Measurements from ENCODE around the gene PJA1. TPM values are rescaled to one million over a fixed set of nuclear protein-coding genes. Genes with fewer than 3 reads are reported as not detected.

The PJA1 gene
- polyA plus RNA-seq, 1 donor from 2014 or later = 35.9 TPM

DNA sequence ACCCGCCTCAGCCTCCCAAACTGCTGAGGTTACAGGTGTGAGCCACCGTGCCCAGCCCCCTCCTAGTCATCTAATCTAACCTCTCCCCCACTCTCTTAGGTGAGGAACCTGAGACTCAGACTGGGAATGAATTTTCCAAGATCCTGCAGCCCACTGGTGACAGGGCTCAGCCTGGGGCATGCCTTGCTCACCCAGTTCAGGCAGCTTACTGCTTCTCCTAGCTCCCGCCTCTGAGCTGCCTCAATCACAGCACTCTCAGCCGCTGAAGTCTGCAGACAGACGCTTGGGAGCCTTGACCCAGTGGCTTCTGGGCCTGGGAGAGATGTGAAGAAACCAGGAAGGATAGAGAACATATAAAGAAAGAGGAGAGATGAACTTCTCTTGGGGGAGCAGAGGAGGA, 24.4 kb downstream of the PJA1 start:
- Mint-ChIP-seq H3K27ac (no peak overlapping the region), H3K4me3 (no peak overlapping the region), H3K27me3 (peaks cover 14% of the 10 kb centered on the region), H3K9me3 (no peaks in the 10 kb centered on the region), H3K4me1 (no peaks in the 10 kb centered on the region), H3K36me3 (no peaks in the 10 kb centered on the region)

DNA sequence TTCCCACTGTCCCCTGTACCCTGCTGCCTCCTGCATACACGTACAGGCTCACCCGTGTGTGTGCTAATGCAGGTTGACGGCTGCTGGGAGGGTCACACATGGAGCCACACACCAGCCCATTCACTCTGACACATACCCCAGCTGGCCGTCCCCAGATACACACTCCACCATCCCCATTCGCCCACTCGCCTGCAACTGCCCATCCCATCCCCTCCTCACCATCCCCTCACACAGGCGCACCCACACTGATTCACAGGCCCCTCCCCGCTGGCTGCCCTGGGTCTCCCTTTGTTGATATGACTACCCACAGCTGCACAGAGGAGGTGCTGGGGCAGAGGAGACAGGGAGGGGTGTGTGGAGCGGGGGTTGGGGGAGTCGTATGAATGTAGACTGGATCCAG, 25.7 kb downstream of the PJA1 start:
- H3K27me3 Mint-ChIP-seq = peaks cover 16% of the 10 kb centered on the region
- H3K9me3 Mint-ChIP-seq = no peaks in the 10 kb centered on the region
- H3K36me3 Mint-ChIP-seq = no peaks in the 10 kb centered on the region
- no peaks in the 10 kb centered on the region for H3K4me1 Mint-ChIP-seq
- no peak overlapping the region for H3K27ac Mint-ChIP-seq
- no peak overlapping the region for H3K4me3 Mint-ChIP-seq

DNA sequence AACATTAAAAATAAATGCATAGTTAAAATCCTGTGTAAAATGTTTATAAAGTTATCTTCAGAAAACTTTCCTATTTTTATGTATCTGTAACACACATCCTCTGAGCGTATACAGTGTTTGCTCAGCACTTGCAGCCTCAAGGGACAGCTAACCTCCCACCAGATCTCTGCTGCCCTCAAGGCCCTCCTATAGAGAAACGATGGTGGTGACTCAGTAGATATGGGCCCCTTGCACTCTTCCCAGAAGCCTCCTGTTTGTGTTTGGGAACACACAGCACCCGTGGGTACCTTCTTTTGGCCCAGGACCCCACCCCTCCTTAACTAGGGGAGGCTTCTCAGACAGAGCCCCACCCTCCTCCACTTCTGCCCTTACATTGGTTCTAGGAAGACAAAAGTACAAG, 26.7 kb downstream of the PJA1 start:
- peaks cover 0 to 2% (median 0%) of the 10 kb centered on the region in 3 donors for H3K4me1 Mint-ChIP-seq
- no peaks in the 10 kb centered on the region for H3K9me3 Mint-ChIP-seq
- H3K27me3 Mint-ChIP-seq = peaks cover 17% of the 10 kb centered on the region
- H3K27ac Mint-ChIP-seq = no peak overlapping the region
- H3K4me3 Mint-ChIP-seq = no peak overlapping the region
- H3K36me3 Mint-ChIP-seq = no peaks in the 10 kb centered on the region

DNA sequence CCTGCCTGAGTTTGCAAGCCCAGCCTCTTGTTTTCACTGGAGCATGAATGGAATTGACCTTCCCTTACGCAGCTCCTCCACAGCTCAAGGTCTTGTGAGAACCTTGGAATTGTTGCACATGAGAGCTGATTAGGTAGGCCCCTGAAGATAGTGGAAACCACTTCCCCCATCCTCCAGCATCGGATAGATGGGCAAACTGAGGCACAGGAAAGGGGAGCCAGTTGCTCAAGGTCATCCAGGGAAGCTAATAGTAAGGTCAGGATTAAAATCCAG, 27.2 kb downstream of the PJA1 start:
- peaks cover 17% of the 10 kb centered on the region for H3K27me3 Mint-ChIP-seq
- no peak overlapping the region for H3K27ac Mint-ChIP-seq
- H3K4me3 Mint-ChIP-seq = no peak overlapping the region
- no peaks in the 10 kb centered on the region for H3K36me3 Mint-ChIP-seq
- H3K9me3 Mint-ChIP-seq = no peaks in the 10 kb centered on the region
- peaks cover 0 to 2% (median 0%) of the 10 kb centered on the region in 3 donors for H3K4me1 Mint-ChIP-seq

DNA sequence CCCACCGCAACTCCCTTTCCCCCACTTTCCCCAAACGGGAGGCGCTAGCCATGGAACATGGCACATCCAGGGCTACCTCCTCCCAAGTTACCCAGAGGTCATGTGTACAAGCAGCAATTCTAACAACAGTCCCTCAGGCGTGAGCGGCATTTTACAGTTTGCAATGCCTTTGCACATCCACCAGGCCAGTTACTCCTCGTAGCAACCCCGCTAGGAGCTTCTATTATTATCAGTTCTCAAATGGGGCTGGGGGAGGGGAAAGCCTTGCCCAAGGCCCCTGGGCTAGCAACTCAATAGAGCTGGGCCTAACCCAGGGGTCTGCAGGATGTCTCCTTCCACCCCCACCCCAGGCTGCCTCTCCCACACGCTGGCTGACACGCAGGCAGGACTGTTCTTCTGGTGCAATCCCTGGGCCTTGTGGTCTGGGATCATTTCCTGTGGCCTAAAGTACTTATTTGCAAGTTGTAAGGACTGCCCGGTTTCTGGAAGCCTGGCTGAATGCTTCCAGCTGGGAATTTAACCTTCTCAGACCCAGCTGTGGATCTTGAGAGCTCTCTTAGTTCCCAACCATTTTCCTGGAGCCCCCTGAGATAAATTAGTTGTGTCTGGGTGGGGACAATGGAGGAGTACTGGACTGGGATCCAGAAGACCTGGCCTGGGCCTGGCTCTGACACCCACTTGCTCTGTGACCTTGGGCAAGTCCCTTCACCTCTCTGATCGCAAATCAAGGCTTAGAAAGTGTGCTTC, 27.7 kb downstream of the PJA1 start:
- Mint-ChIP-seq H3K27me3 (peaks cover 17% of the 10 kb centered on the region), H3K4me3 (no peak overlapping the region)

DNA sequence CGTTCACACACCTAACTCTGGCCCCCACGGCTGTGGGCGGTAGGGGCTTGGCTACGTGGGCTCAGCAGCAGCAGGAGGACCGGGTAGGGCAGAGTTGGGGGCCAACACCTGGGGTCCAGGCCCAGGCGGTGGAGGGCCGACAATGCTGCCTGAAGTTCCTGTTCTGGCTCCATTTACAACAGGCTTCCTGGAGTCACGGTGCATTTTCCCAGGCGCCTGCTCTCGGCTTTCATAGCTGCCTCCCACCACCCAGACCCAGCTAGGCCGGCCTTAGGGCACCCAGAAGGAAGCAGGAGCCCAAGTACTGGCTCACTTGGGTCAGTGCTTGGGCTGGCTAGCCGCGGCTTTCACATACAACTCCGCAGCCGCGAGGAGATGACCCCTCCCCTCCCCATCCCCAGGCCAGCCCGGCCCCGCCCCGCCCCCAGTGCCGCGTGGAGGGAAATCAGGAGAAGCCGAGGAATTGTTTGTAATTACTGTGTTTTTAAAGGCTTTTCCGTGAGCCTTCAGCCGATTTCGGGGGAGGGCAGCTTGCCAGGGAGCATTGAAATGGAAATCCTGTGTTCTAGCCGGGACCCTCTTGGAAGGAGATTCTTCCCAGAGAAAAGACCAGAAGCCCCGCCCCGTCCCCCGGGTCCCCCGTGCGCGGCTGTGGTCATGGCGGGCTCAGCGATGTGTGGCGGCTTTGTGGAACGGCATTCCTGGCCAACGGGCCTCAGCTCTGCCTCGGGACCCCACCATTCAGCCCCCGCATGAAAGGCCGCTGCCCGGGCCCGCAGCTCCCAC, 28.5 kb downstream of the PJA1 start:
- H3K27me3 Mint-ChIP-seq = peaks cover 19% of the 10 kb centered on the region
- H3K4me1 Mint-ChIP-seq = peaks cover 0 to 2% (median 0%) of the 10 kb centered on the region in 3 donors
- no peaks in the 10 kb centered on the region for H3K36me3 Mint-ChIP-seq
- H3K9me3 Mint-ChIP-seq = no peaks in the 10 kb centered on the region
- H3K27ac Mint-ChIP-seq = no peak overlapping the region
- H3K4me3 Mint-ChIP-seq = no peak overlapping the region

More for the DNA sequence above, 27.7 kb downstream of the PJA1 start:
- Mint-ChIP-seq H3K4me1 (peaks cover 0 to 2% (median 0%) of the 10 kb centered on the region in 3 donors), H3K36me3 (no peaks in the 10 kb centered on the region), H3K27ac (no peak overlapping the region), H3K9me3 (no peaks in the 10 kb centered on the region)

DNA sequence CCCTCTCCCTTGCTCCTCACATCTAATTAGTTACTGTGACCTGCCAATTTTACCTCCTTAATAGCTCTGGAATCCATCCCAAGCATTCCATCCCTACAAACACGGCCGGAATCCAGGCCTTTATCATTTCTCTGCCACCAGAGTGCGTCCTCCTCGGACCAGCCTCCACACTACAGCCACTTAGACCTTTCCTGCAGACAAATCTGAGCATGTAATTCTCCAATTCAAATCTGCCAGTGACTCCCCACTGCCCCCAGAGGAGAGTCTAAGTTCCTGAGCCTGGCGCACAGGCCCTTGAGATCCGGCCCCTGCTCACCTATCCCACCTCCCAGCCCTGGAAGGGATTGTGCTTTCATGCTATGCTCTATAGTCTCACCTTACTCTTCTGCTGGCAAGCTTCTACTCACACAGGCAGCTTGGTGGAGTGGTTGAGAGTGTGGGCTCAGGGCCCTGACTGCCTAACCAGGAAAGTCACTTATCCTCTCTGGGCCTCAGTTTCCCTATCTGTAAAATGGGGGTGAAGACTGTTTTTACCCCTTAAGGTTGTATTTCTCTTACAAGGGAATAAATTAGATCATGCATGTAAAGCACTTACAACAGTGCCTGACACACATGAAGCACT, 31.2 kb downstream of the PJA1 start:
- Mint-ChIP-seq H3K9me3 (no peaks in the 10 kb centered on the region), H3K4me1 (peaks cover 0 to 2% (median 0%) of the 10 kb centered on the region in 3 donors), H3K27ac (no peak overlapping the region), H3K27me3 (peaks cover 40% of the 10 kb centered on the region), H3K4me3 (no peak overlapping the region), H3K36me3 (no peaks in the 10 kb centered on the region)

DNA sequence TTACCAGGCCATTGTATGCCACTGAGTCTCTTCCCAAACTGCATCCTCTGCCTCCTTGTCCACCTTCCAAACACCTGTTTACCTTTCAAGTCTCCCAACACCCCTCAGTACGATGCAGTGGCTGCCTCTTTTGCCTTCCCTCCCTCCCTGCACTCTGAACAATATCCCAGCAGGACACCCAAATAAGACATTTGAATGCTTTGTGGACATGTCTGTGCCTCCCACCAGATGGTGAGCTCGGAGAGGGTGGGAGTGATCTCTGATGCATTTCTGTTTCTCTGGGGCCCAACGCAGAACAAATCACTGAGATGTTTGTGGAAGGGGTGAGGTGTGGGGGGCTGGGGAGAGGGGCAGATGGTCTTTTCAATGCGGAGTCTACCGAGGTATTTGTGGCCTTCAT, 33.4 kb downstream of the PJA1 start:
- Mint-ChIP-seq H3K36me3 (no peaks in the 10 kb centered on the region), H3K9me3 (no peaks in the 10 kb centered on the region), H3K4me3 (no peak overlapping the region), H3K27ac (no peak overlapping the region), H3K4me1 (peaks cover 0 to 2% (median 2%) of the 10 kb centered on the region in 3 donors), H3K27me3 (peaks cover 28% of the 10 kb centered on the region)

DNA sequence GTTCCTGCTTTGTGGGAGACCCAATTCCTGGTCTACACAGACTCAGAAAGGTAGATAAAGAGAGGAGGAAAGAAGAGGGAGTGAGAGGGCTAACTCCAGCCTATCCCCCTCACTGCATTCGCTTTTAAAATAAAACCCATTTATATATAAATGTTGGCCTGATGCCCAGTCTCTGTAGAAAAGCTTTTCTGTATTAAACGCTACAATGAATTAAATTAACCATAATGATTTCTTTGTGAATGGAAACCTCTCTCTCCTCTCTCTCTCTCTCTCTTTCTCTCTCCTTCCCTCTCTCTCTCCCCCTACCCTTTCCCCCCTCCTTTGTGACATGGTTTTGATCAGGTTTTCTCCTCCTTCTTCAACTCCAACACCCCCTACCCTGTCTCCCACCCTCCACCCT, 34.8 kb downstream of the PJA1 start:
- Mint-ChIP-seq H3K27me3 (peaks cover 28% of the 10 kb centered on the region), H3K4me3 (no peak overlapping the region), H3K36me3 (no peaks in the 10 kb centered on the region), H3K9me3 (no peaks in the 10 kb centered on the region), H3K4me1 (peaks cover 0 to 2% (median 2%) of the 10 kb centered on the region in 3 donors), H3K27ac (no peak overlapping the region)

DNA sequence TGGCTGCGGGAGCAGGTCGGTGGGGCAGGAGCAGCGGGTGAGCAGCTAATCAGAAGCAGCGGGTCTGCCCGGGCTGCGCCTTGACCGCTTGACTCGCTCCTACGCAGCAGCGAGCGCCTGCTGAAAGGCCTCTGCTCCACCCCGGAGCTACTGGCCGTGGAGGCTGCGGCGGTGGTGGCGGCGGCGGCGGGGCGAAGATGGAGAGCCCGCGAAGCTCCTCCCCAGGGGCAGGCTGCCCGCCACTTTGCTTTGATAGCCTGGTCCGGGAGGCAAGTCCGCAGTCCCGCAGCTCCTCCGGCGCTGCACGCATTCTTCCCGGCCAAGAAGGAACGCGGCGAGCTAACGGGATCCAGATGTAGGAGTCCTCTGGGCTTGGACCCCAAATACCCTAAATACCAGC, 36.7 kb downstream of the PJA1 start:
- Mint-ChIP-seq H3K4me3 (no peak overlapping the region), H3K9me3 (no peaks in the 10 kb centered on the region), H3K36me3 (no peaks in the 10 kb centered on the region)

DNA sequence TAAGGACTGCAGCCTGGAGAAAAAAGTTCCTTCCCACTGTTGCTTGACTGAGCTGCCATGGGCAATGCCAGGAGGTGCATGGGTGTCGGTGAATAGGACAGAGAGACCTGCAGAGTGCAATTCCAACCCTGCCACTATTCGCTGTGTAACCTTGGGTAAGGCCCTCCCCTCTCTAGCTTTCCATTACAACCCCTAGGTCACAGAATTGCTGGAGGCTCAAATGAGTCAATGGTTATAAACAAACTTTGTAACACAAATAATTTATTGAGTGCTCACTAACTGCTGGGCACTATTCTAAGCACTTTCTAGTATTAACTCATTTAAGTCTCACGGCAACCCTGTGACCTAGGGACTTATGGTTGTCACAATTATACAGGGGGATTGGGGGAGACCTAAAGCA, 37.8 kb downstream of the PJA1 start:
- Mint-ChIP-seq H3K27me3 (peaks cover 25% of the 10 kb centered on the region), H3K4me3 (no peak overlapping the region), H3K9me3 (no peaks in the 10 kb centered on the region), H3K36me3 (no peaks in the 10 kb centered on the region), H3K27ac (no peak overlapping the region), H3K4me1 (peaks cover 0 to 2% (median 0%) of the 10 kb centered on the region in 3 donors)

More for the DNA sequence above, 36.7 kb downstream of the PJA1 start:
- no peak overlapping the region for H3K27ac Mint-ChIP-seq
- peaks cover 25% of the 10 kb centered on the region for H3K27me3 Mint-ChIP-seq
- H3K4me1 Mint-ChIP-seq = peaks cover 0 to 2% (median under 1%) of the 10 kb centered on the region in 3 donors

DNA sequence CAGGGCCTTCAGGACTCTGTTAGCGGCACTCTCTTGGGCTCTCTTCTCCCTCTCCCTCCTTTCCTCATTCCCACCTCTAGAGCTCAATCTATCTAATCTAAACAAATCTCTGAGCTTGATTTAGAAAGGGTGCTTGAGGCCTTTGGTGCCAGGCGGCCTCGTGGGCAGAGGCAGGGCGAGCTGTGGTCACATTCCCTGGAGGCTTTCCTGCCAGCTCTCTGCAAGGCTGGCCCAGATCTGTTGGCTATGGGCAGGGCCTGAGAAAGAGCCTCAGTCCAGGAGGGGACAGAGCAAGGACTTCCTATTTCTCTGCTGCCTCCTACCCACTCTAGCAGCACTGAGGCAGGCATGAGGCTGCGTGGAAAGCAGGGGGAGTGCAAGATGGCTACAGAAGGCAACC, 38.6 kb downstream of the PJA1 start:
- H3K27ac Mint-ChIP-seq = no peak overlapping the region
- H3K36me3 Mint-ChIP-seq = no peaks in the 10 kb centered on the region
- H3K27me3 Mint-ChIP-seq = peaks cover 22% of the 10 kb centered on the region
- H3K4me1 Mint-ChIP-seq = peaks cover 0 to 2% (median 0%) of the 10 kb centered on the region in 3 donors
- no peaks in the 10 kb centered on the region for H3K9me3 Mint-ChIP-seq
- H3K4me3 Mint-ChIP-seq = no peak overlapping the region

DNA sequence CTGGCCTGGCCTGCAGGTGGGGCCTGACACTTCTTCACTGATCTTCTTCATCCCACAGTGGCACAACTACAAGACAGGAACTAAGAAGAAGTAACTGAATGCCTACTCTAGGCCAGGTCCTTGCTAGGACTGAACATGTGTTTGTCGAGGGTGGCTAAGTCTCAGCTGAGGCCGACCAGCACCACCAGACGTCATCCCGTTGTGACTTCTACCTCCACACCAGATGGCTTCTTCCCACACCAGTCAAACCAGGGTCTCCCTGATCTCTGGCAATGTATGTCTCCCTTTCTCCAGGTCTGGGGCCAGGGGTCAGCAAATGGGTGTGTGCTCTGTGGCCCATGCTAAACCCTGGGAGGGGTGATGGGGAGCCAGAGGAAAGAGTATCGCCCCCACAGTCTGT, 40.2 kb downstream of the PJA1 start:
- H3K4me3 Mint-ChIP-seq = no peak overlapping the region
- H3K9me3 Mint-ChIP-seq = no peaks in the 10 kb centered on the region
- peaks cover 11% of the 10 kb centered on the region for H3K27me3 Mint-ChIP-seq
- no peak overlapping the region for H3K27ac Mint-ChIP-seq
- no peaks in the 10 kb centered on the region for H3K36me3 Mint-ChIP-seq
- peaks cover 0 to 2% (median 0%) of the 10 kb centered on the region in 3 donors for H3K4me1 Mint-ChIP-seq

DNA sequence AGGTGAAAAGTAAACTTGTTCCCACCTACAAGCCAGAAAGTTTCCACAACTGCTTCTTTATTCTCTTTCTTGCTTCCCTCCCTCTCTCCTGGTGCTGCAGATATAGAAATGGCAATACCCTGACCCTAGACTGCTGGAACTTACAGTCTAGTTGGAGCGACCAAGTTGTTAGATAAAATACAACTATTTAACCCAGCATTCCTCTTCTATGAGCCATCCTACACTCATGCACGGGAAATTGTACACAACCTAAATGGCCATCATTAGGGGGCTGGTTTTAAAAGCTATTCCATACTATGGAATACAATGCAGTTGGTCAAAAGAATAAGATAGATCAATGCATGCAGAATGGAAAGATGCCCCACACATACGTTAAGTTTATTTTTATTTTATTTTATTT, 41.1 kb downstream of the PJA1 start:
- Mint-ChIP-seq H3K4me3 (no peak overlapping the region), H3K36me3 (no peaks in the 10 kb centered on the region), H3K4me1 (peaks cover 0 to 2% (median 0%) of the 10 kb centered on the region in 3 donors), H3K9me3 (no peaks in the 10 kb centered on the region), H3K27ac (no peak overlapping the region), H3K27me3 (peaks cover 2% of the 10 kb centered on the region)

DNA sequence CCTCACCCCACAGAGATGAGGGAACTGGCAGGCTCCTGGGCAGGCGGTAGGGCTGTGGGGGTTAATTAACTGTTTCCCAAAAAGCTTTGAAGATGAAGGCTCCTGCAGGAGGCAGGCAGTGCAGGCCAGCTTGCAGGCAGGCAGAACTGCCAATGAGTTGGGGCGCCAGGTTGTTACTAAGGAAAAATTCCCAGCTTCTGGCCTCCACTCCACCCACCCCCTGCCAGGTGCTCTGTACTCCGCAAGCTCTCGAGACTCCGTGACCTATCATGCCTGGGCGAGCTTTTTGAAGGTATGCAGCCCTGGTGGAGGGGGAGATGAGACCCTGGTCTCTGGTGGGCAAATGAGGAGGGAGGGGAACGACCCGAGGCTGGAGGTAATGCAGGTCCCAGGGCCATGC, 41.8 kb downstream of the PJA1 start:
- Mint-ChIP-seq H3K9me3 (no peaks in the 10 kb centered on the region), H3K36me3 (no peaks in the 10 kb centered on the region), H3K27me3 (peaks cover 2% of the 10 kb centered on the region), H3K27ac (no peak overlapping the region), H3K4me3 (no peak overlapping the region), H3K4me1 (peaks cover 0 to 2% (median 0%) of the 10 kb centered on the region in 3 donors)

Measured in IgD-negative memory B cell (primary cell).